Measurements from ENCODE around the gene EIF4G3.

- TF ChIP-seq CTCF (IDR thresholded peaks at IDR 0.05) (no peak), EZH2 (IDR thresholded peaks at IDR 0.05; ENCODE audit: borderline replicate concordance, insufficient read depth, low read depth, low read length, poor library complexity, severe bottlenecking) (no peak)
These were observed 226.7 kb downstream of the EIF4G3 start for GRCh38 chr1:20949871-20950590.
